ENCODE measurements around the gene PAX3. TPM values are rescaled to one million over a fixed set of nuclear protein-coding genes. Genes with fewer than 3 reads are reported as not detected.

The PAX3 gene
- total RNA-seq, 2 experiments from 2014 or later, result not detected

- CTCF ChIA-PET, result no interaction called here
- no peak overlapping the region for H3K4me3 Mint-ChIP-seq
- intact Hi-C loops (cut with micrococcal nuclease), result no loop called here
- peaks cover 48% of the 10 kb centered on the region for H3K4me1 Mint-ChIP-seq (ENCODE audit: low read depth)
- no peak for DNase-seq
- peaks cover 4% of the 10 kb centered on the region for H3K36me3 Mint-ChIP-seq (ENCODE audit: low read depth)
- H3K27me3 Mint-ChIP-seq (ENCODE audit: low read depth), result peaks cover 91% of the 10 kb centered on the region
- no peak overlapping the region for H3K27ac Mint-ChIP-seq
- H3K9me3 Mint-ChIP-seq, result no peaks in the 10 kb centered on the region
Observed at GRCh38 chr2:222301053-222301795, 2.4 kb upstream of the PAX3 start.

DNA sequence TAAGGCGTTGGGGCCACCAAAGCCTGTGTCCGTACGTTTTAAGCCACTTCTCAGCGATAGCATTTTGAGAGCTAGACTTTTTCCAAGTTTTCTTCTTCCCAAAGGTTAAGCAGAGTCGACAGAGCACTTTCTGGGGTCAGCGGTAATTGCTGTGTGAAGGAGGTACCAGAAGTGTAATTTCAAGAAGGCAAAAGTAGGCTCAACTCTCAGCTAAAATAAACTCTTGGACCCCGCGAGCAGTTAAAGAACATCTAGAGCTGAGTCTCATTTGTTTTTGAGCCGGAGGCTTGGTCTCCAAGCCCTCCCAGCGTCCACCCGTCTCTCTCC lies 1.9 kb upstream of the PAX3 start:
- peaks cover 94% of the 10 kb centered on the region for H3K27me3 Mint-ChIP-seq (ENCODE audit: low read depth)
- peaks cover 4% of the 10 kb centered on the region for H3K36me3 Mint-ChIP-seq (ENCODE audit: low read depth)
- peaks cover 48% of the 10 kb centered on the region for H3K4me1 Mint-ChIP-seq (ENCODE audit: low read depth)
- no peak overlapping the region for H3K27ac Mint-ChIP-seq
- H3K4me3 Mint-ChIP-seq, result no peak overlapping the region
- CTCF ChIA-PET, result no interaction called here
- intact Hi-C loops (cut with micrococcal nuclease), result no loop called here
- no peaks in the 10 kb centered on the region for H3K9me3 Mint-ChIP-seq
- no peak for DNase-seq

DNA sequence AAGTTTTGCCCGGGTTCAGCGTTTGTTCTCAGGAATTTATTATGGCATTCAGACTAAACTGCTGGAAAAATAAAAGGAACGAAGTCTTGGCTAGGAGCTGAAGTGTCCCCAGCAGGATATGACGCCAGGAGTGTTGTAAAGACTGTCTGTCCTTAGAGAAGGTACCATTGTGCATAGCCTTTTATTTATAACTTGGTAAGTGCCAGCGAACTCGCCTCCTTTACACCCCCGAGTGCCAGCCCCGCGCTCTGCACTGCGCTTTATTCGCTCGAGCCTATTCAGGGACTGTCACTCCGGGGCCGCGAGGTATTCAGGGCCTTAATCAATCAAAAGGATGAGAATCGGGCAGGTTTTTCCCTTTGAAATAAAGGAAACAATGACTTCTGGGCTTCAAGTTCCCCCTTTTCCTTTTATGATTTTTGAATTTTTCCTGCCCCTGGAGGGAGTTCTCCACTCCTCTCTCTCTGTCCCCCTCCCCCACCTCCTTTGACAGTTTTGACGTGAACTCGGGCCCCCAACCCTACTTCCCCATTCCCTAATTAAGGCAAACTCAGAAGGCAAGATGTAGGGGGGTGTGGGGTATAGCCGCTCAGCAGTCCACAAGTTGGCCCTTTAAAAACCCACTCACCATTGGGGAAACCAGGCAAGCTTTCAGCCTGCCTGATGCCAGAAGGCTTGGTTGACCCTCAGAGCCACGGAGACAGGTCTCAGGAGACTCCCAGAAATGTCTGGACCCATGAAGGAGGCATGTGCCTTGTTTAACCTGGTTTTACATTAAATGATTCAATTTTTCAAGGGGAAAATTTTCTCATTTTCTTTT lies 1.3 kb upstream of the PAX3 start:
- CTCF ChIA-PET, result no interaction called here
- intact Hi-C loops (cut with micrococcal nuclease), result no loop called here
- no peak overlapping the region for H3K4me3 Mint-ChIP-seq
- DNase-seq, result no peak
- H3K27me3 Mint-ChIP-seq (ENCODE audit: low read depth), result peaks cover 94% of the 10 kb centered on the region
- H3K4me1 Mint-ChIP-seq (ENCODE audit: low read depth), result peaks cover 49% of the 10 kb centered on the region
- no peaks in the 10 kb centered on the region for H3K9me3 Mint-ChIP-seq
- no peak overlapping the region for H3K27ac Mint-ChIP-seq
- H3K36me3 Mint-ChIP-seq (ENCODE audit: low read depth), result peaks cover 4% of the 10 kb centered on the region

DNA sequence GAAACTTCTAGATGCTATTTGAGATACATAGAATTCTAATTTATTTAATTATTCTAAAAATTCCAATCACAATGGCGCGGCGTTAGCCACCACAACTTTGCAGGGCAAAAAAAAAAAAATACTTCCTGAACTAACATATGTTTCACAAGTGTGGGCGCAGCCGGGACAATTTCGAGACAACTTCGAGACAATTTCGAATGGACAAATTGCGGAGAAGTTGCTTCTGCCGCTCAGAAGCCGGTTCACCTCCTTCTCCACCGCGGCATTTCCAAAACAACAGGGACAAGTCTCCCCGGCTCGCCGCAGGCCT lies 842 bp downstream of the PAX3 start:
- Mint-ChIP-seq H3K27ac (no peak overlapping the region), H3K4me1 (ENCODE audit: low read depth) (peaks cover 34% of the 10 kb centered on the region), H3K9me3 (no peaks in the 10 kb centered on the region), H3K4me3 (no peak overlapping the region), H3K27me3 (ENCODE audit: low read depth) (peaks cover 93% of the 10 kb centered on the region), H3K36me3 (ENCODE audit: low read depth) (peaks cover 4% of the 10 kb centered on the region)
- intact Hi-C loops (cut with micrococcal nuclease), result no loop called here
- no peak for DNase-seq
- CTCF ChIA-PET, result interaction anchor here (0.6 kb wide), 1 partner anchor 18 kb away, joined by 3 read pairs; no protein-coding TSS in a partner anchor

- H3K36me3 Mint-ChIP-seq (ENCODE audit: low read depth), result peaks cover 4% of the 10 kb centered on the region
- H3K4me3 Mint-ChIP-seq, result no peak overlapping the region
- peaks cover 92% of the 10 kb centered on the region for H3K27me3 Mint-ChIP-seq (ENCODE audit: low read depth)
- H3K9me3 Mint-ChIP-seq, result no peaks in the 10 kb centered on the region
- no peak overlapping the region for H3K27ac Mint-ChIP-seq
- intact Hi-C loops (cut with micrococcal nuclease), result no loop called here
- peaks cover 30% of the 10 kb centered on the region for H3K4me1 Mint-ChIP-seq (ENCODE audit: low read depth)
- DNase-seq, result no peak
- CTCF ChIA-PET, result interaction anchor here (0.6 kb wide), 1 partner anchor 18 kb away, joined by 3 read pairs; no protein-coding TSS in a partner anchor
Observed at GRCh38 chr2:222297600-222297935, 1.2 kb downstream of the PAX3 start.

DNA sequence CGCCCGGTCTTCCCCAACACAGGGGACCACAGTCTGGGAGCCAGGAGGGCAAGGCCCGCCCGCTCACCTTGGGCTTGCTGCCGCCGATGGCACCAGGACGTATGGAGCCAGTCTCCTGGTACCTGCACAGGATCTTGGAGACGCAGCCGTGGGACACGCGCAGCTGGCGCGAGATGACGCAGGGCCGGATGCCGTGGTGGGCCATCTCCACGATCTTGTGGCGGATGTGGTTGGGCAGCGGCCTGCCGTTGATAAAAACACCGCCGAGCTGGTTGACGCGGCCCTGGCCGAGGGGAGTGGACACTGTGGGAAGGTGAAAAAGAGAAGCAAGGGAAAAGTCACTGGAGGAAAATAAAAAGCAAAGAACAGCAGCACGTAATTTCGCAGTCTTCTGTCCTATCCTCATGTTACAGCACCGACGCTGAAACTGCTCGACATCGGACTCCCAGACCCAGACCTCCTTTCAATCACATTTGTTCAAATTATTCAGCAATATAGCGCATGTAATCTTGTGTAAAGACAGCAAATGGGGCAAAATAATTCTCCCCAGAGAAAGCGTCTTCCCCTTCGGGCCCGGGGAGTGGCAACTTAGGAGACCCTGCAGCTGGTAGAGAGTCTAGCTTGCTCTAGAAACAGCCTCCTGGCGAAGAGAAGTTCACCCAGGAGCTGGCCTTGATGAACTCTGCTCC lies 1.7 kb downstream of the PAX3 start:
- DNase-seq, result no peak
- intact Hi-C loops (cut with micrococcal nuclease), result no loop called here
- no peak overlapping the region for H3K27ac Mint-ChIP-seq
- no peak overlapping the region for H3K4me3 Mint-ChIP-seq
- H3K27me3 Mint-ChIP-seq (ENCODE audit: low read depth), result peaks cover 92% of the 10 kb centered on the region
- H3K4me1 Mint-ChIP-seq (ENCODE audit: low read depth), result peaks cover 26% of the 10 kb centered on the region
- peaks cover 4% of the 10 kb centered on the region for H3K36me3 Mint-ChIP-seq (ENCODE audit: low read depth)
- H3K9me3 Mint-ChIP-seq, result no peaks in the 10 kb centered on the region
- CTCF ChIA-PET, result no interaction called here

GRCh38 chr2:222296311-222296741 lies 2.5 kb downstream of the PAX3 start:
- peaks cover 4% of the 10 kb centered on the region for H3K36me3 Mint-ChIP-seq (ENCODE audit: low read depth)
- peaks cover 26% of the 10 kb centered on the region for H3K4me1 Mint-ChIP-seq (ENCODE audit: low read depth)
- no peak overlapping the region for H3K27ac Mint-ChIP-seq
- intact Hi-C loops (cut with micrococcal nuclease), result no loop called here
- no peaks in the 10 kb centered on the region for H3K9me3 Mint-ChIP-seq
- H3K27me3 Mint-ChIP-seq (ENCODE audit: low read depth), result peaks cover 92% of the 10 kb centered on the region
- CTCF ChIA-PET, result no interaction called here
- DNase-seq, result no peak
- H3K4me3 Mint-ChIP-seq, result no peak overlapping the region

- intact Hi-C loops (cut with micrococcal nuclease), result loop anchor here (1.0 to 2.0 kb wide), 2 partner anchors 9 to 17 kb away; no protein-coding TSS in a partner anchor
- CTCF ChIA-PET, result no interaction called here
- H3K27ac Mint-ChIP-seq, result no peak overlapping the region
- H3K36me3 Mint-ChIP-seq (ENCODE audit: low read depth), result peaks cover 4% of the 10 kb centered on the region
- H3K4me1 Mint-ChIP-seq (ENCODE audit: low read depth), result peaks cover 28% of the 10 kb centered on the region
- peaks cover 89% of the 10 kb centered on the region for H3K27me3 Mint-ChIP-seq (ENCODE audit: low read depth)
- H3K9me3 Mint-ChIP-seq, result no peaks in the 10 kb centered on the region
- peak overlapping the region; percentile 29 for H3K4me3 Mint-ChIP-seq
- no peak for DNase-seq
Observed at GRCh38 chr2:222295368-222296062, 3.3 kb downstream of the PAX3 start.

GRCh38 chr2:222294996-222295367 lies 3.8 kb downstream of the PAX3 start:
- peaks cover 89% of the 10 kb centered on the region for H3K27me3 Mint-ChIP-seq (ENCODE audit: low read depth)
- intact Hi-C loops (cut with micrococcal nuclease), result loop anchor here (1.0 to 2.0 kb wide), 2 partner anchors 9 to 18 kb away; no protein-coding TSS in a partner anchor
- CTCF ChIA-PET, result no interaction called here
- peaks cover 4% of the 10 kb centered on the region for H3K36me3 Mint-ChIP-seq (ENCODE audit: low read depth)
- no peak overlapping the region for H3K27ac Mint-ChIP-seq
- no peaks in the 10 kb centered on the region for H3K9me3 Mint-ChIP-seq
- H3K4me1 Mint-ChIP-seq (ENCODE audit: low read depth), result peaks cover 30% of the 10 kb centered on the region
- H3K4me3 Mint-ChIP-seq, result peak overlapping the region; percentile 0
- DNase-seq, result no peak

DNA sequence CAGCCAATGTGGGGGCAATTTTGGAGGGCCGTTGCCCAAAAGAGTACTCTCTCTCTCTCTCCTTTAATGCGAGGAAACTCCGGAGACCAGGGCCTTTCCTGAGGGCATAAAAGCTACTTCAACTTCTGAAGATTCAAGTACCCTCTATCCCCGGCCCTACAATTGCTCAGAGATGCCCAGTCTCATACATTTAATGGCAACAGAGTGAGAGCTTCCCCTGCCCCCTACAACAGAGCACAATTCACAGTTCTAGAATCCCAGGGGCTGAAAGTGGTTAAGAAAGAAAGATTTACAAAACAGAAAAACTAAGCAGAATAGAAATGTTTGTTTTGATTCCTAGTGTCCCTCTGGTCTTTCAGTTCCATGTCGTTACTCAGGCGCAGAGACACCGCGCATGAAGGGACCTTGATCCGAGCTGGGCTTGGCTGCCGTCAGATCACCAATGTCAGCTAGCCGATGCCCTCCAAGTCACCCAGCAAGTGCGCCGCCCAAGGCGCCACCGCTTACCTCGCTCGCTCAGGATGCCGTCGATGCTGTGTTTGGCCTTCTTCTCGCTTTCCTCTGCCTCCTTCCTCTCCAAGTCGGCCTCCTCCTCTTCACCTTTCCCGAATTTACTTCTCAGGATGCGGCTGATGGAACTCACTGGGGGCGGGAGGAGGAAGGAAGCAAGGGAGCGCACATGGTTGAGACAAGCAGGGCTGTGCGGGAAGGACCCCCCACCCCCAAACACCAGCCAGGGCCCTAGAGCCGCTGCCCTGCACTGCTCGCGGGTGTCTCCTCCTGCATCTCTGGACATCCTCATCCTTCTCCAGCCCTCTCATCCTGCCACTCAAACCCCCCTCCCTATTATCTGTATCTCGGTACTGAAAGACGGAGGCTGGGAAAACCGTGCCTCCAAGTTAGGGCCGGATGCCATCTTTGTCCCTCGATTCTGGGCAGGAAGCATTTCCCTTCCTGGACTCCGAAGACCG lies 4.9 kb downstream of the PAX3 start:
- intact Hi-C loops (cut with micrococcal nuclease), result loop anchor here (2.0 kb wide), 1 partner anchor 19 kb away; no protein-coding TSS in a partner anchor
- no peaks in the 10 kb centered on the region for H3K9me3 Mint-ChIP-seq
- CTCF ChIA-PET, result no interaction called here
- peaks cover 89% of the 10 kb centered on the region for H3K27me3 Mint-ChIP-seq (ENCODE audit: low read depth)
- H3K36me3 Mint-ChIP-seq (ENCODE audit: low read depth), result peaks cover under 1% of the 10 kb centered on the region
- H3K4me3 Mint-ChIP-seq, result no peak overlapping the region
- no peak for DNase-seq
- H3K27ac Mint-ChIP-seq, result no peak overlapping the region
- H3K4me1 Mint-ChIP-seq (ENCODE audit: low read depth), result peaks cover 25% of the 10 kb centered on the region

DNA sequence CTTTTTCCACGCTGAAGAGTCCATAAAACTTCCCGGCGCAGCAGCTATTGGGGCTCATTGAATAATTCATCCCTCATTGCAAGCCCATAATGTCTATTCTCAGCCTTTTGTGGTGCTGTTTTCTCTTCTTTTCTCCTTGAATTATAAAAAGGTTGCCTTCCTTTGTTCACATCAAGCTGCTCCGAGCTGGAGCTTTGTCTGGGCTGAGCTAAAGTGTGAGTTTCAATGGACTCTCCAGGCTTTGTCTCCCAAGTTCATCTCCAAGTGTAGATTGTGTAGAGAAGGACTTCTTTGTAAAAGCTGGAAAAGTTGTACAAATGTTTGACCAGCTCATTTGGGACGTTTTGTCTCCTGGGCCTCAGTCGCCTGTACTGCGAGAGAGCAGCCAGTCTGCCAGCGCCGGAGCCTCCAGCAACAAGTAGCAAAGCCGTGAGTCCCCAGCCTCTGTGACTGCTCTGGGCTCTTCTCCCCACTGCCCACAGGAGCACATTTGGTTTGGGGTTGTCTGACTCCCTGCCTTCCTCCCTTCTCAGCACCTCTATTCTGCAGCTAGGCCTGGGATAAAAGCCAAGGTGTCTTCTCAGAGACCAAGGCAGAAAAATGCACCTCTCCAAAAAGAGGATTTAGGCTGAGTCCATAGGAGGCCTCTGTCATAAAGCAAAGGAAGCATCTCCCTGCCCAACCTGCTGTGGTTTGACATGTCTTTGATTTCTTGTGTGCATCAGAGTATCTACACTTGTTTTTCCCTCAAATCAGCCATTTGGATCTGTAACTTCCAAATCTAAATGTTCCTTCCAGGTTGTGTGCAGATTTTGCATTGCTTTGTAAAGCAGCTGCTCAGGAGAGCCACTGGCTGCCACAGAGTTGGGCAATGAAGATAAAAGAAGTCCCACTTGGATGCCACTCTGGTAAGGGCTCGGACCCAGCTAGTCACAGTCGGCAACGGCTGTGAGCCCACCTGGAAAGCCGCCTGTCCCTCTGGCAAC lies 6.4 kb downstream of the PAX3 start:
- Mint-ChIP-seq H3K9me3 (no peaks in the 10 kb centered on the region), H3K27me3 (ENCODE audit: low read depth) (peaks cover 91% of the 10 kb centered on the region), H3K36me3 (ENCODE audit: low read depth) (no peaks in the 10 kb centered on the region), H3K4me3 (no peak overlapping the region), H3K4me1 (ENCODE audit: low read depth) (peaks cover 25% of the 10 kb centered on the region), H3K27ac (no peak overlapping the region)
- DNase-seq, result no peak
- CTCF ChIA-PET, result no interaction called here
- intact Hi-C loops (cut with micrococcal nuclease), result no loop called here

Data from activated naive CD4-positive, alpha-beta T cell treated with anti-CD3 and anti-CD28 coated beads for 36 hours (primary cell).